GM23338 (cell line): ENCODE data around the gene FHIP1B. TPM values are rescaled to one million over a fixed set of nuclear protein-coding genes. Genes with fewer than 3 reads are reported as not detected.

Experiments
- ATAC-seq: fragments of 200-7000 bp; cut with Tn5 transposase; 3 replicates; pipeline ENCODE4 v1.9.1; 2020
- DNase-seq: peaks from one replicate; pipeline ENCODE4 v3.0.0-alpha.2; 2015; ENCODE audit warnings: low spot score
- H2AFZ ChIP-seq: fragments of 200-600 bp; sonication (generic); 2 replicates; pipeline ENCODE4 v1.8.0; 2016; ENCODE audit warnings: antibody characterized with exemption, mild to moderate bottlenecking, moderate library complexity
- H3F3A ChIP-seq: fragments of 200-600 bp; sonication (generic); replicated peaks from 2 replicates; pipeline ENCODE4 v1.8.0; 2017; ENCODE audit warnings: antibody characterized with exemption, mixed run types, low read depth
- H3K27ac ChIP-seq: fragments of 200-600 bp; sonication (generic); 2 replicates; pipeline ENCODE4 v1.6.1; 2016; ENCODE audit warnings: low read depth
- H3K27me3 ChIP-seq: fragments of 200-600 bp; sonication (generic); 2 replicates; pipeline ENCODE4 v1.8.0; 2016; ENCODE audit warnings: mild to moderate bottlenecking, mixed run types, moderate library complexity; ENCODE audit not compliant: insufficient read depth
- H3K36me3 ChIP-seq: fragments of 200-600 bp; sonication (generic); 2 replicates; pipeline ENCODE4 v1.8.0; 2016; ENCODE audit warnings: mild to moderate bottlenecking; ENCODE audit not compliant: insufficient read depth
- H3K4me1 ChIP-seq: fragments of 200-600 bp; sonication (generic); 2 replicates; pipeline ENCODE4 v1.8.0; 2016; ENCODE audit warnings: mild to moderate bottlenecking, moderate library complexity; ENCODE audit not compliant: insufficient read depth
- H3K4me2 ChIP-seq: fragments of 200-600 bp; sonication (generic); 2 replicates; pipeline ENCODE4 v1.7.1; 2017; ENCODE audit warnings: mixed run types
- H3K4me3 ChIP-seq: fragments of 200-600 bp; sonication (generic); 2 replicates; pipeline ENCODE4 v1.6.1; 2016; ENCODE audit warnings: mixed run types
- H3K79me2 ChIP-seq: fragments of 200-600 bp; sonication (generic); replicated peaks from 2 replicates; pipeline ENCODE4 v1.8.0; 2017; ENCODE audit warnings: mild to moderate bottlenecking; ENCODE audit not compliant: insufficient read depth
- H3K9me2 ChIP-seq: fragments of 200-600 bp; sonication (generic); 2 replicates; pipeline ENCODE4 v1.8.0; 2017; ENCODE audit not compliant: insufficient read depth
- H4K20me1 ChIP-seq: fragments of 200-600 bp; sonication (generic); replicated peaks from 2 replicates; pipeline ENCODE4 v1.8.0; 2017; ENCODE audit warnings: mild to moderate bottlenecking; ENCODE audit not compliant: insufficient read depth
- H3K27ac Mint-ChIP-seq: 2 replicates; pipeline ENCODE4 v1.8.0; 2020; ENCODE audit warnings: inconsistent platforms, mild to moderate bottlenecking, moderate library complexity, mixed read lengths
- H3K27me3 Mint-ChIP-seq: 3 replicates; pipeline ENCODE4 v1.8.0; 2022; ENCODE audit warnings: low read depth, mild to moderate bottlenecking, moderate library complexity, mixed read lengths, inconsistent platforms; ENCODE audit not compliant: insufficient read depth, poor library complexity
- H3K36me3 Mint-ChIP-seq: 3 replicates; pipeline ENCODE4 v1.8.0; 2021; ENCODE audit warnings: low read depth, mild to moderate bottlenecking, inconsistent platforms, moderate library complexity, mixed read lengths
- H3K4me1 Mint-ChIP-seq: 3 replicates; pipeline ENCODE4 v1.8.0; 2020; ENCODE audit warnings: mild to moderate bottlenecking, inconsistent platforms, mixed read lengths
- H3K4me3 Mint-ChIP-seq: 3 replicates; pipeline ENCODE4 v1.8.0; 2021; ENCODE audit warnings: moderate library complexity, mild to moderate bottlenecking, inconsistent platforms, mixed read lengths
- H3K9me3 Mint-ChIP-seq: 3 replicates; pipeline ENCODE4 v1.8.0; 2020; ENCODE audit warnings: moderate library complexity, mild to moderate bottlenecking, inconsistent platforms, mixed read lengths
- ETS1 ChIP-seq: IDR thresholded peaks from 2 replicates; pipeline ENCODE4 v1.6.1; 2016; ENCODE audit warnings: antibody characterized with exemption
- JUNB ChIP-seq: IDR thresholded peaks from one replicate; pipeline ENCODE4 v1.6.1; 2016; ENCODE audit warnings: antibody characterized with exemption; ENCODE audit not compliant: unreplicated experiment
- NANOG ChIP-seq: IDR thresholded peaks from 2 replicates; pipeline ENCODE4 v1.6.1; 2016; ENCODE audit warnings: antibody characterized with exemption, borderline replicate concordance
- STAT1 ChIP-seq: IDR thresholded peaks from one replicate; pipeline ENCODE4 v1.6.1; 2016; ENCODE audit warnings: antibody characterized with exemption; ENCODE audit not compliant: unreplicated experiment
- ZNF462 ChIP-seq: fragments of 250-450 bp; sonication (Bioruptor Pico); IDR thresholded peaks from 2 replicates; pipeline ENCODE4 v1.5.0; 2020; ENCODE audit warnings: mild to moderate bottlenecking, moderate library complexity
- polyA plus RNA-seq: library from polyadenylated mRNA; unstranded; fragments of >200 nt; fragmentation: Nextera tagmentation; extraction: Ambion mirVana; gene quantifications from 2 replicates; pipeline ENCODE4 v1.2.1, GENCODE V29; 2016
- total RNA-seq: library from RNA; depleted of rRNA; stranded (reverse); fragments of >200 nt; shearing (Covaris generic); gene quantifications from 2 replicates; pipeline ENCODE4 v1.2.3, GENCODE V29; 2014

The FHIP1B gene
- total and polyA plus RNA-seq, 2 experiments from 2014 or later, result 10.3 to 34.5 TPM

GRCh38 chr11:6209801-6210200 is 24.6 kb downstream of the FHIP1B start:
- Mint-ChIP-seq H3K27me3 (no peaks in the 10 kb centered on the region), H3K36me3 (0 out of 3 replicates have a peak, but pooled peaks cover 3% of the 10 kb centered on the region), H3K4me1 (no peaks in the 10 kb centered on the region), H3K9me3 (no peaks in the 10 kb centered on the region), H3K4me3 (no peak overlapping the region), H3K27ac (no peak overlapping the region)
- Histone ChIP-seq H3K79me2 (no peaks in the 10 kb centered on the region), H3K27me3 (no peaks in the 10 kb centered on the region), H4K20me1 (0 out of 2 replicates have a peak, but pooled peaks cover 5% of the 10 kb centered on the region), H3K27ac (no peak overlapping the region), H2AFZ (no peak overlapping the region), H3F3A (no peaks in the 10 kb centered on the region), H3K4me2 (no peak overlapping the region), H3K36me3 (no peaks in the 10 kb centered on the region), H3K4me3 (no peak overlapping the region), H3K9me2 (no peaks in the 10 kb centered on the region), H3K4me1 (no peaks in the 10 kb centered on the region)
- no peak for TF ChIP-seq ZNF462 (CRISPR knock-in tag)
- no peak for TF ChIP-seq NANOG
- TF ChIP-seq JUNB, result no peak
- no peak for TF ChIP-seq STAT1
- TF ChIP-seq ETS1, result no peak
- ATAC-seq (no peak; the same call in 2 of the 3 replicates), DNase-seq (no peak)
